ENCODE measurements around the gene NDRG4. TPM values are rescaled to one million over a fixed set of nuclear protein-coding genes. Genes with fewer than 3 reads are reported as not detected.
"Not testable (repeated sequence)": the region's sequence is repeated elsewhere in the genome, so short reads cannot be mapped to it uniquely, and the experiment has no call there.

Gene NDRG4
- total RNA-seq, 2 experiments from 2014 or later, result 6.8 to 7.3 TPM

GRCh38 chr16:58478427-58478826 is 21.5 kb upstream of the NDRG4 start:
- DNase-seq, result no peak
- Mint-ChIP-seq H3K4me1 (no peaks in the 10 kb centered on the region), H3K36me3 (no peaks in the 10 kb centered on the region), H3K4me3 (no peak overlapping the region), H3K27me3 (peaks cover 7% of the 10 kb centered on the region), H3K9me3 (no peaks in the 10 kb centered on the region), H3K27ac (no peak overlapping the region)

- peaks cover 7% of the 10 kb centered on the region for H3K27me3 Mint-ChIP-seq
- no peak overlapping the region for H3K27ac Mint-ChIP-seq
- no peak for DNase-seq
- H3K9me3 Mint-ChIP-seq, result no peaks in the 10 kb centered on the region
- H3K36me3 Mint-ChIP-seq, result no peaks in the 10 kb centered on the region
- H3K4me3 Mint-ChIP-seq, result no peak overlapping the region
- no peaks in the 10 kb centered on the region for H3K4me1 Mint-ChIP-seq
These were observed 18.6 kb upstream of the NDRG4 start for GRCh38 chr16:58481226-58481869.

- Mint-ChIP-seq H3K4me3 (no peak overlapping the region), H3K4me1 (no peaks in the 10 kb centered on the region), H3K36me3 (no peaks in the 10 kb centered on the region), H3K27me3 (peaks cover 9% of the 10 kb centered on the region), H3K27ac (no peak overlapping the region), H3K9me3 (no peaks in the 10 kb centered on the region)
- no peak for DNase-seq
These were observed 18.0 kb upstream of the NDRG4 start for GRCh38 chr16:58481931-58482330.

GRCh38 chr16:58485184-58485887 is 14.6 kb upstream of the NDRG4 start:
- Mint-ChIP-seq H3K4me3 (no peak overlapping the region), H3K4me1 (no peaks in the 10 kb centered on the region), H3K36me3 (no peaks in the 10 kb centered on the region), H3K27ac (no peak overlapping the region), H3K27me3 (peaks cover 5% of the 10 kb centered on the region), H3K9me3 (no peaks in the 10 kb centered on the region)
- DNase-seq, result no peak

GRCh38 chr16:58487566-58488351 is 12.2 kb upstream of the NDRG4 start:
- Mint-ChIP-seq H3K4me1 (no peaks in the 10 kb centered on the region), H3K9me3 (no peaks in the 10 kb centered on the region), H3K27me3 (peaks cover 8% of the 10 kb centered on the region), H3K4me3 (no peak overlapping the region), H3K36me3 (no peaks in the 10 kb centered on the region), H3K27ac (no peak overlapping the region)
- peak; percentile 72 for DNase-seq

GRCh38 chr16:58488531-58488930 is 11.4 kb upstream of the NDRG4 start:
- H3K36me3 Mint-ChIP-seq, result no peaks in the 10 kb centered on the region
- H3K27me3 Mint-ChIP-seq, result peaks cover 8% of the 10 kb centered on the region
- no peak for DNase-seq
- H3K4me1 Mint-ChIP-seq, result no peaks in the 10 kb centered on the region
- no peaks in the 10 kb centered on the region for H3K9me3 Mint-ChIP-seq
- H3K4me3 Mint-ChIP-seq, result no peak overlapping the region
- H3K27ac Mint-ChIP-seq, result no peak overlapping the region

GRCh38 chr16:58490065-58490464 is 9.9 kb upstream of the NDRG4 start:
- Mint-ChIP-seq H3K36me3 (no peaks in the 10 kb centered on the region), H3K27ac (no peak overlapping the region), H3K27me3 (peaks cover 11% of the 10 kb centered on the region)

GRCh38 chr16:58490539-58490938 is 9.4 kb upstream of the NDRG4 start:
- peaks cover 11% of the 10 kb centered on the region for H3K27me3 Mint-ChIP-seq
- not testable (repeated sequence) for H3K4me1 Mint-ChIP-seq, H3K36me3 Mint-ChIP-seq, H3K27ac Mint-ChIP-seq, H3K4me3 Mint-ChIP-seq, DNase-seq, H3K9me3 Mint-ChIP-seq

More at GRCh38 chr16:58490065-58490464, 9.9 kb upstream of the NDRG4 start:
- Mint-ChIP-seq H3K4me3 (no peak overlapping the region), H3K9me3 (no peaks in the 10 kb centered on the region), H3K4me1 (peaks cover 4% of the 10 kb centered on the region)
- DNase-seq, result no peak

- Mint-ChIP-seq H3K36me3 (no peaks in the 10 kb centered on the region), H3K9me3 (no peaks in the 10 kb centered on the region), H3K4me3 (no peak overlapping the region), H3K27ac (no peak overlapping the region), H3K4me1 (peaks cover 11% of the 10 kb centered on the region), H3K27me3 (peaks cover 8% of the 10 kb centered on the region)
- DNase-seq, result no peak
These were observed 7.9 kb upstream of the NDRG4 start for GRCh38 chr16:58492066-58492465.

- H3K27ac Mint-ChIP-seq, result no peak overlapping the region
These were observed 7.2 kb upstream of the NDRG4 start for GRCh38 chr16:58492735-58493134.

GRCh38 chr16:58493756-58494431 is 6.0 kb upstream of the NDRG4 start:
- no peak overlapping the region for H3K4me3 Mint-ChIP-seq
- peaks cover 16% of the 10 kb centered on the region for H3K4me1 Mint-ChIP-seq
- no peak overlapping the region for H3K27ac Mint-ChIP-seq
- DNase-seq, result no peak
- no peaks in the 10 kb centered on the region for H3K9me3 Mint-ChIP-seq
- H3K36me3 Mint-ChIP-seq, result no peaks in the 10 kb centered on the region
- peaks cover 6% of the 10 kb centered on the region for H3K27me3 Mint-ChIP-seq

More at GRCh38 chr16:58492735-58493134, 7.2 kb upstream of the NDRG4 start:
- no peaks in the 10 kb centered on the region for H3K9me3 Mint-ChIP-seq
- no peaks in the 10 kb centered on the region for H3K36me3 Mint-ChIP-seq
- no peak overlapping the region for H3K4me3 Mint-ChIP-seq
- peaks cover 6% of the 10 kb centered on the region for H3K27me3 Mint-ChIP-seq
- H3K4me1 Mint-ChIP-seq, result peaks cover 16% of the 10 kb centered on the region
- no peak for DNase-seq

- Mint-ChIP-seq H3K27ac (peak overlapping the region; percentile 49), H3K36me3 (no peaks in the 10 kb centered on the region), H3K4me3 (peak overlapping the region; percentile 37), H3K9me3 (no peaks in the 10 kb centered on the region), H3K4me1 (peaks cover 19% of the 10 kb centered on the region), H3K27me3 (peaks cover 6% of the 10 kb centered on the region)
- peak; percentile 83 for DNase-seq
These were observed 4.9 kb upstream of the NDRG4 start for GRCh38 chr16:58494981-58495520.

GRCh38 chr16:58495521-58496331 is 4.2 kb upstream of the NDRG4 start:
- H3K27me3 Mint-ChIP-seq, result peaks cover 6% of the 10 kb centered on the region
- H3K9me3 Mint-ChIP-seq, result no peaks in the 10 kb centered on the region
- H3K4me1 Mint-ChIP-seq, result peaks cover 24% of the 10 kb centered on the region
- H3K4me3 Mint-ChIP-seq, result peak overlapping the region; percentile 37
- no peaks in the 10 kb centered on the region for H3K36me3 Mint-ChIP-seq
- peak overlapping the region; percentile 49 for H3K27ac Mint-ChIP-seq
- DNase-seq, result no peak

GRCh38 chr16:58497468-58497867 is 2.5 kb upstream of the NDRG4 start:
- peaks cover 28% of the 10 kb centered on the region for H3K4me1 Mint-ChIP-seq
- no peaks in the 10 kb centered on the region for H3K36me3 Mint-ChIP-seq
- DNase-seq, result no peak
- H3K27me3 Mint-ChIP-seq, result peaks cover 9% of the 10 kb centered on the region
- no peaks in the 10 kb centered on the region for H3K9me3 Mint-ChIP-seq
- no peak overlapping the region for H3K4me3 Mint-ChIP-seq
- no peak overlapping the region for H3K27ac Mint-ChIP-seq
